Astrocyte of the cerebellum (primary cell): ENCODE results near the gene OPCML.

Source experiments
- DNase-seq: peaks from one replicate; pipeline ENCODE4 v3.0.0-alpha.2; 2011; ENCODE audit warnings: low read depth
- H3K4me3 ChIP-seq: 2 replicates; pipeline ENCODE4 v1.5.1; 2011; ENCODE audit warnings: mild to moderate bottlenecking, low read depth, low read length, moderate library complexity
- in situ Hi-C: cut with HindIII; loops from 2 replicates; pipeline ENCODE4 v1.10.0; 2017; ENCODE audit warnings: low sequenced_read_pairs
- TF ChIP-seq, protein P1 (sequence below): IDR thresholded peaks from 2 replicates; pipeline ENCODE4 v1.5.1; 2012; ENCODE audit warnings: low read length, low read depth, moderate library complexity, mild to moderate bottlenecking; ENCODE audit errors: missing control alignments

The OPCML gene

GRCh38 chr11:132501356-132501755 lies 1030.9 kb downstream of the OPCML start:
- no peak overlapping the region for H3K4me3 ChIP-seq
- TF ChIP-seq, protein P1, sequence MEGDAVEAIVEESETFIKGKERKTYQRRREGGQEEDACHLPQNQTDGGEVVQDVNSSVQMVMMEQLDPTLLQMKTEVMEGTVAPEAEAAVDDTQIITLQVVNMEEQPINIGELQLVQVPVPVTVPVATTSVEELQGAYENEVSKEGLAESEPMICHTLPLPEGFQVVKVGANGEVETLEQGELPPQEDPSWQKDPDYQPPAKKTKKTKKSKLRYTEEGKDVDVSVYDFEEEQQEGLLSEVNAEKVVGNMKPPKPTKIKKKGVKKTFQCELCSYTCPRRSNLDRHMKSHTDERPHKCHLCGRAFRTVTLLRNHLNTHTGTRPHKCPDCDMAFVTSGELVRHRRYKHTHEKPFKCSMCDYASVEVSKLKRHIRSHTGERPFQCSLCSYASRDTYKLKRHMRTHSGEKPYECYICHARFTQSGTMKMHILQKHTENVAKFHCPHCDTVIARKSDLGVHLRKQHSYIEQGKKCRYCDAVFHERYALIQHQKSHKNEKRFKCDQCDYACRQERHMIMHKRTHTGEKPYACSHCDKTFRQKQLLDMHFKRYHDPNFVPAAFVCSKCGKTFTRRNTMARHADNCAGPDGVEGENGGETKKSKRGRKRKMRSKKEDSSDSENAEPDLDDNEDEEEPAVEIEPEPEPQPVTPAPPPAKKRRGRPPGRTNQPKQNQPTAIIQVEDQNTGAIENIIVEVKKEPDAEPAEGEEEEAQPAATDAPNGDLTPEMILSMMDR: no peak
- DNase-seq: no peak
- in situ Hi-C loops: no loop called here

GRCh38 chr11:132499661-132500060 lies 1032.6 kb downstream of the OPCML start:
- no peak for DNase-seq
- TF ChIP-seq, protein P1: no peak
- in situ Hi-C loops: no loop called here
- H3K4me3 ChIP-seq: no peak overlapping the region

DNA sequence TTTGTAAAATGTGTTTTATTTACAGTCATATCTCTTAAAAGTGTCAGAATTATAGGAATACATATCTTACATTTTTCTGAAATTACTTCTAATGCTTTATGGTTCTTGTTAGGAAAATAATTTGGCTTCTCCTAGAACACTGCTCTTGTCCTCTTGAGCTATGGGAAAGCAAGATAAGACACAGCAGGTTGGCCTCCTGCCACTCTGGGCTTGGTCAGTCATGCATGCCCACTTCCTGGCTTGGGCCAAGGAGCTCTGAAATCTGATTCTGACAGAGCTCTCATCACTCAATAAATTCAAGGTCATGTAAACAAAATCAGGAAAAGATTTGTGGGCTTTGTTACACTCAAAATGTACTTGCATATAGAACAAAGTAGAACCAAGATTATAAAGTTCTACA lies 1036.0 kb downstream of the OPCML start:
- no peak overlapping the region for H3K4me3 ChIP-seq
- TF ChIP-seq, protein P1: no peak
- in situ Hi-C loops: no loop called here
- DNase-seq: no peak

- no peak for DNase-seq
- in situ Hi-C loops: no loop called here
- no peak overlapping the region for H3K4me3 ChIP-seq
- TF ChIP-seq, protein P1: no peak
Measured at GRCh38 chr11:132493801-132494200, 1038.5 kb downstream of the OPCML start.

DNA sequence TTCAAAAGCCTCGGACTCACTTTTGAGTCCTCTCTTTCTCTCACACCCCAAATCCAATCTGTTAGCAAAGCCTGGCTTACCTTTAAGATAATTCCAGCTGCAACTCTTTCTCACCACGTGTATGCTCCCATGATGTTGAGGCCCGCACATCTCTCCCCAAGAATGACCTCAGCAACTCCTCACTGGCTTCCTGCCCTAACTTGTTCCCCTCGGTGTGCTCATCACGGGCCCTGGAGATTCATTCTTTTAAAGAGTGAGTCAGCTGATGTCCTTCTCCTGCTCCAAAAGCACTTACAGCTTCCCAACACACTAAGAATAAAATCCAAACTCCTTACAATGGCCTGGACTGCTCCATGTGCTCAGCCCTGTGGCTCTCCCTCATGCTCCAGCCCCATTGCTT lies 1041.3 kb downstream of the OPCML start:
- TF ChIP-seq, protein P1: no peak
- DNase-seq: no peak
- no peak overlapping the region for H3K4me3 ChIP-seq
- in situ Hi-C loops: no loop called here

DNA sequence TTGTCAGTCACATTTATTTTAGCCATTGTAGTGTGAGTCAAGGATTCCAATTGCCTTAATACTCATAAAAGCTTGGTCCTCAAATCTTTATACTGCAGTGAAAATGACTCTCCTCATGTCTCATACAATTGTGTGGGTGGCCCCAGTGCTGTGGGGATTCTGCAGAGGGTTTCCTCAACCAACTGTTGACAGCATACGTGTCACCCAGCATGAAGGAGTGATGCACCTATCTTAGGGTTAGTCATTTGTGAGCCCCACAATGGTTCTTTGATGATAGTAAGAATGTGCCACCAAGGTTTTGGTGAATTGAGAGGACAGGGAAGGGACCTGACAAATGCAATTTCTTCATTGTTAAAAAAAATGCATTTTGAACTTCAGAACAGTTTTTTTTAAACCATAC lies 1046.2 kb downstream of the OPCML start:
- TF ChIP-seq, protein P1: no peak
- no peak for DNase-seq
- in situ Hi-C loops: no loop called here
- H3K4me3 ChIP-seq: no peak overlapping the region

DNA sequence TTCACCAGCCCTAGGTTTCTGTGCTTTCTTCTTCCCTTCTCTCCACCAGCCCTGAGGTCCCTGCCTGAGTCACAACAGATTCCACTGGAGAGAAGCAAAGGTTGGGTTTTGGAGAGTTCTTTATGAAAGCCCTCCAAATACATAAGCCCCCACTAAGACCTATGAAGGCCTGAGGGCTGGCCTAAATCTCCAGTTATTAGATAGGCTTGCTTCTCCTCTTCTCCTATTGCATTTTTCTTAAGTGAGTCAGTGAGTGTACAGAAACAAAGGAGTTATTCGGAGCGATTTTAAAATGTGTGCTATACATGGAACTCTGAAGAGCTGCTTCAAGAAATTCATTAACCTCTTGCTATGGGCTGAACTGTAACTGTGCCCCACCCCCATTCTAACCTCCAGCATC lies 1057.3 kb downstream of the OPCML start:
- TF ChIP-seq, protein P1: no peak
- no peak for DNase-seq
- in situ Hi-C loops: no loop called here
- no peak overlapping the region for H3K4me3 ChIP-seq
